GM18870 (cell line): ENCODE data around the gene LCP1.

Experiments
- ATAC-seq: cut with Tn5 transposase; IDR thresholded peaks from one replicate; pipeline ENCODE4 v1.9.1; 2021; ENCODE audit warnings: moderate library complexity; ENCODE audit not compliant: unreplicated experiment

Gene LCP1

DNA sequence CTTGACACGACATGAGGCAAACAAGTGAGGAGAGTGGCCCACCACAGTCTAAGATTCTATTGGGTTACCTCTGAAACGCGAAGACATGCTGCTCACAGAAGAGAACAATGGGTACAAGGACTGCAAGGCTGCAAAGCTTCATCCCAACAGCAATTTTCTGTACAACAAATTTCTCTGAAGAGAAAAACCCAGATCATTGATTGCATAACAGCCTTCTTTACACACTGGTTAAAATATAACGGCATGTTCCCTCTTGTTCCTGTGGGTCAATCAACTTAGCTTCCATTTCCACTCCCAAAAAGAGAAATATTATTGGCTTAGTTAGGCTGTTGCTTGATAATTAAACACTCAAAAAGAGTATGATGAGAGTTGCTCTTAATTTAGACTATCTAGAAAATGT is 77.1 kb downstream of the LCP1 start, which contains the start of gene CPB2:
TSS of gene CPB2 (minus strand) at position 166 of the 400 bp plus-strand sequence. CDS start at position 142, 24 bp downstream.
- no peak for ATAC-seq

DNA sequence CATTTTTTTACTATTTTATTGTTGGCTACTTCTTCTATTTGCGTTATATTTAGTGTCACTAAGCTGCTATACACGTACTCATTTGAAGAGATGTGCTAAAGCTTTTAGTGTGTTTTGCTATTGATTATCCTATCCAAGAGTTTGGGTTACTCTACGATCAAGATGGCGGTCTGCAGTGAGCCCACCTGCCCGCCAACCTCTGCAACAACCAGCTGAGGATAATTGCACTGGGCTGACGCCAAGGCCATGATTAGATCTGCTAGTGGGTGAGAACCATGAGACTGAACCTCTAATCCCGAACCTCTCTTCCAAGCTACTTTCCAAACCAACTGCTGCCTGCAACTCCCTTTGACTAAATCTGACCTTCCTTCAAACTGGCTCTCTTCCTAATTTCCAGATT is 78.9 kb downstream of the LCP1 start:
- ATAC-seq = no peak

DNA sequence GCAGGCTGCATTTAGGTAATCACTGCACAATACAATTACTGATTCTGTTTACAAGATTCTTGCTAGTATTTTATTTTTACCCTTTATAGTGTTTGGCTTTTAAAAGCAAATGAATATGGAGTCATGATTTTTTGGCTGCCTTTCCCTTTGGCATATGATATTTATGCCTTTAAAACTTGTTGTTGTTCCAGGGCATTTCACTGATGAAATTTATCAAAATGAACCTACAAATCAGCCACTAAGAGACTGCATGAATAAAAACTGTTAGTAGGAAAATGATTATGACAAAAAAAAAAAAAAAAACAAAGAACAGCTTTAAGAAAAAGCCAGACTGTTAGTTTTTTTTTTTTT is 79.7 kb downstream of the LCP1 start:
- no peak for ATAC-seq

DNA sequence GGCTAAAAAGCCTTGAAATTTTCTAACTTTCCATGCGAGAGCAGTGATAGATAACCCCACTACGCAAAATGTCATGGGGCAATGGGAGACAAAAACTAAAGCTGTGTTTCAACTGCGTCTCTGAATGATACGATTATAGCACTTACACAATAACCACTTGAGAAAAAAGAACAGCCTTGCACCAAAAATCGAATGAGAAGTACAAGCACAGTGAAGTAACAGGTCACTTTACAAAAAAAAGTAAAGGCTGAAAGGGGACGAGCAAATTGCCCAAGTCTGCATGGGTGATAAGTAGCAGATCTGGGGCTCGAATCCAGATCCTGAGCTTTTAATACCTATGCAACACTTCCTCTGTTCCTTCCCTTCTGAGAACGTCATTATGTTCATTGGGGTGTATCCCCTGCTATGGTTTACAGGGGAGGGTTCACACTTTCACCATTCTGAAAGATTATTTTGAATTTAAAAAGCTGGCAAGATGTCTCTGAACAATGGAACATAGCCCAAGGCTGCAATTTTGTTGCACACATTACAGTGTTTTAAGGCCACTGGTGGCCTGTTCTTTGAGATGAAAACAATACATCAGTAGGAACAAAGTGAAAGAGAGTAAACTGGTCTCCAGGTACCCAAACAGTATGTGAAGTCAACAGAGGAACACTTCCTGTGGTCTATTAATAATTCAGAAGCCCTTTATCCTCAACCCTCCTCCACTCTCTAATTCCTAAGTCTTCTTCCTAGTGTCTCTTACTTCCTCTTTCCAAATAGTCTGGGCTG is 80.3 kb downstream of the LCP1 start:
- ATAC-seq = no peak

DNA sequence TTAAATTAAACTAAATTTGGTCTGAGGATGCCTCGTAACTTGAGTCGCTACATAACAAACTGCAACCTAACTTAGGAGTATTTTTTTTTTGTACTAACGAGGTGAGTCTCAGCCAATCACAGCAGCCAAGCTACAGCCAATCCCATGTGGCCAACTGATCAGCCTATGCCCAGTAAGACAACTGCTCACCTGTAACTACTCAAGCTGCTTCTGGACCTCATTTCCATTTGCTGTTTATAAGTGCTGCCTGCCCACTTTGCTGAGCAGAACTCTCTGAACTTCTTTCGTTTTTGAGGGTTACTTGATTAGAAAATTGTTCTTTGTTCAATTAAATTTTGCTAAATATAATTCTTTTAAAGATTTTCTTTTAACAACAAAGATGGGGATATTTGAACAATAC is 81.0 kb downstream of the LCP1 start:
- no peak for ATAC-seq

DNA sequence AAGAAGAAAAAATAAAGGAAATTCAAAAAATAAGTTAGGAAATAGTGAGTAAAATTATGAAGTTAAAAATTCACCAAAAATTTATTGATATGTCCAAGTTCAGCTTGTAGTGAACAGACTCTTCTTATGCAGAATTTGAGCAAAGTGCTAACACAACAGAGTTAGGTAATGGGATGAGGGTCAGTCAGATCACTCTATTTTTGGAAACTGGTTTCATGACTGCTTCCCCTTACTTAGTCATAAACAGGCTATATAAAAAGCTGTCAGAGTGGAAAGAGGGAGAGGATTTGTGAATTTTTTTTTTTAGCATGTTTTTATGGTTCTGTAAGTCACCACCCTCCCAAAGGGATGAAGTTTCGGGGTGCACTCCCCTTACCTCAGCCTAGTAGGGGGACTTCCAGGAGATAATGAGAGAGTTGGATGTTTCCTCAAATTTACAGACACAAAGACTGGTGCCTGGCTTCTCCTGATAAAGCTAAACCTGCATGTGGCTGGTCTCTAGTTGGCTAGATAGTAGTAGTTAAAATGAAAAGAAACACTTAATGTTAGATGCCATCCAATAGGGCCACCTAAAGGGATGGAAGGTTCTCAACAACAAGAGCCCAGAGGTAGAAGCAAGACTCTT is 81.7 kb downstream of the LCP1 start:
- ATAC-seq = peak; percentile 77

DNA sequence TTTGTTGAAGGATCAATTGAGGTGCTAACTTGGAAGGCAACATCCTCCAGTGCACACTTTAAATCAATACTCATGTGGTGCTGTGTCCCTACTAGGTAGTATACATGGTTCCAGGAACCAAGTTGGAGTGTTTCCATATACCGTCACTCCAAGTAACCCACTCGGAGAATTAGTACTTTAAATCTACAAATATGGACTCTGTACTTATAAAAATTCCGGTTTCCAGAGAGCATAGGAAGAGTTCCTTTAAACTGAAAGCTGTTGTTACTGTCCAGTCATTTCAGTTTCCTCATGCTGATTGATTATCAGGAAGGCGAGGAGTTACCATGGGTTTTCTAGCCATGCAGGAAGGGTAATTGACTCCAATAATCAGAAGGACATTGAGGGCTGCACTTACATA is 84.3 kb downstream of the LCP1 start:
- ATAC-seq = no peak

DNA sequence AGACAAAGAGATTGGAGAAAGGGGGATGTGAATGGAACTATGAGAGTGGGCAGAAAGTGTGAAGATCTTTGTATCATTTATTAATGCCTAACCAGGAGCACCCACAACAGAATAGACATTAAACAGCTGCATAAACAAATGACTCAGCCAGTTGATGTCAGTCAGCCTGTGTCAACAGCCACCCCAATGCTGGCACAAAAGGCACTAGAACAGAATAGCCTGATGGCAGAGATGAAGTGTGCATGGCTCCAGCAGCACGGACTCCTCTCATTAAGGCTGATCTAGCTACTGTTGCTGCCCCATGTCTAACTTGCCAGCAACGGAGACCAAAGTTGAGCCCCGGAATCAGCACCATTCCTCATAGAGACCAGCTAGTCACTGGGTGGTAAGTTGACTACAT is 85.0 kb downstream of the LCP1 start:
- ATAC-seq = no peak

DNA sequence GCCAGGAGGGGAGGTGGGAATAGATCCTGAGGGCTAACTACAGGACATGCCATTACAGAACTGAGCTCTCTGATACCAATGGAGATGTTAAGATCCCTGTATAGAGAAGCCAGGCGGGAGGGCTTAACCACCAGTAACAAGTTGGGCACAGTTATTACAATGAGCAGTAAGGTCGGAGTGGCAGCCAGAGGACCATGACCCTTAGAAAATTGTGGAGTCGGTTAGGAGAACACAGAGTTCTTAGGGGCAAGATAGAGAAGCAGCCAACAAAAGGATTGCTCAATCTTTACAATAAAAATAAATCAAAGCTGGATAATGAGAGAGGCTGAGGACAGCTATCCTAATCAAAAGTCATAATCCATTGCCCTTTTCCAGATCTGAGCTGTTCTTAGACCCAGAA is 87.5 kb downstream of the LCP1 start:
- no peak for ATAC-seq

DNA sequence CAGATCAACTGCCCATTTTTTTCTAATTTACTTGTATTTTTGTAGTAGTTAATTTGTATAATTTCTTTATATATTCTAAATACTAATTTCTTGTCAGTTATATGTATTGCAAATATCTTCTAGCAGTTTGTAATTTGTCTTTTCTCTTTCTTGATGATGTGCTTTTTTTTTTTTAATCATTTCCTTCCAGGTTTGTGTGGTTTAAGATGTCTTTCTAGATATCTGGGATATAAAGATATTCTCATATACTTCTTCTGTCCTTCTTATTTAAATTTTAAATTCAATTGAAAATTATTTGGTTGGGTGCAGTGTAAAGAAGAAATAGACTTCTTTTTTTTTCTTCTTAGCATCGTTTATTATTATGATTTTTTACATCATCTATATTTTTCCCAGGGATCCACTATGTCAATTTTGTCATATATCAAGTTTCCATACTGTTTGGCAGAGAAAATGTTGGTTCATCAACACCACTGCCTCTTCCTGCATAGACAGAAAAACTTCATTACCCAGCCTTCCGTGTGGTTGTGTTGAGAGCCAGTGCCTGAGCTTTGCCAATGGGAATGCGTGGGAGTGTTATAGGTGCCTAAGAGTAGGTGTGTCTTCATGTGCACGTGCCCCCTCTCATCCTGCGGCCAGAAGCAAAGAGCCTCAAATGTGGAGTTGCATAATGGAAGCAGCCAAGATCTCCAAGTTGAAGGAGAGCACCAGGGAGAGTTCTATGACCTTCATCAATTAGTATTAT is 93.0 kb downstream of the LCP1 start:
- no peak for ATAC-seq

DNA sequence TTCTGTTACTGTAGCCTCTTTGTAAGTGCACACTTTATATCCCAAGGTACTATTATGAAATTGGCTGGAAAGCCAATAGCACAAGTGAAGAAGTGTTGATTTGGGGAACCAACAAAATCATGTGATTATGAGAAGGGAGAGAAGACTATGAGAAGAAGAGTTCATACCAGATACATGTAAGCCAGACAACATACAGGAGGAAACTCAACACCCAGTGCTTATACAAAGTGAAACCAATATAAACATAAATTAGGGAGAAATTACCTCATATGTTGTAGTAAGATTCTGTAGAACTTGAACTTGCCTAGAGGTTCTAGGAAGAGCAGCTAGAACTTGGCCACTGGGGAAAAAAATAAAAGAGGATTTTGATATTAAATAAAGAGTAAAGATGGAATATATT is 94.5 kb downstream of the LCP1 start:
- no peak for ATAC-seq

DNA sequence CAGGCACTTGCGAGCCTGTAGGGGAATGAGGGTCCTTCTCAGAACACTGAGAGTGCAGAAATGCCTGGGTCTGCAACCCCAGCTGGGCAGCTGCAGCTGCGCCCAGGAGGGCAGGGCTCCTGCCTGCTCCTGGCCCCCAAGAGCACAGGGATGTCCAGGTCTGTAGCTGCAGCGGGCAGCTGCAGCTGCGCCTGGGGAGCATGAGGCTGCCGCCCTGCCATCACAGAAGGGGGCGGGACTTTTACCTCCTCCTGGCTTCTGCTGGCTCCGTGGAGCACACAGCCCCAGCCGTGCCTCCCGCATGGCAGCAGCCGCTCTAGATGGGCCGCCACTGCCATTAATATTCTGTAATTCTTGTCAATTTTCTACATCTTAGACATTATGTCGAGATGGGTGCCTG is 95.0 kb downstream of the LCP1 start:
- ATAC-seq = no peak

DNA sequence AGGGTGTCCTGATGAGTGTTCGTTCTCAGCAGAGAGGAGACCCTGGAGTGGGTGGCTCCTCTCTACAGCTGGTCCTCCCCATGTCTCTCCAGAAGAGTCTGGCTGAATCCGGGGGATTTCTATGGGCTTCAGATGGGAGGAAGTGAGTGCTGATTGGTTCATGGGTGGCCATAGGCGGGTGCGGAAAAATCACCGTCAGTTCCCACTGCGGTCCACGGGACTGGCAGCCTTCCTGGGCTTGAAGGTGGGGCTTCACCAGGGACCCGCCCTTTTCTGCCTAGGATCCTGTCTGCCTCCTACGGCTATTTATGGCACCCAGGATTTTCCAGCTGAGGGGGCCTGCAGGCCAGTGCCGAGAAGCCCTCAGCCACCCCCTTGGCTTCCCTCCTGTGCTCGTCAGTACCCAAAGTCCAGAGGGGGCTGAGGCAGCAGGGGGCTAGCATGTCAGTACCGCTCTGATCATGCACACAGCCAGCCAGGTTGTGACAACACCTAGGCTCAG is 95.5 kb downstream of the LCP1 start:
- no peak for ATAC-seq

DNA sequence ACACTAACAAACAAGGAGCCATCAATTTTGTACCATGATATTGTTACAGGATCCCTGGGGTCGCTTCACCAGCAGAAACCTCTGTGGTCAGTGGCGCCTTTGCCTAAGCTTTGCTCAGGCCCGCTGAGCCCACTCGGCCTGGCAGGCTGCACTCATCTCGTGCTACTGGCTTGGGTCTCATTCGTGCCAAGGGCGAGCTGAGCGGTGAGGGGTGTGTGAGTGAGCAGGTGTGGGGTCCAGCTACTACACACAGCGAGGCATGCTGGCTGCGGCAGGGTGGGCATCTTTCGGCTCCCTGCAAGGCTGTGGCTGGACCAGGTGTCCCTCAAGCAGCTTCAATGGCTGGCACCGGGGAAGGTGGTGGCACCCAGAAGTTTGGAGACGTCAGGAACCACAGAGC is 96.2 kb downstream of the LCP1 start:
- ATAC-seq = no peak

DNA sequence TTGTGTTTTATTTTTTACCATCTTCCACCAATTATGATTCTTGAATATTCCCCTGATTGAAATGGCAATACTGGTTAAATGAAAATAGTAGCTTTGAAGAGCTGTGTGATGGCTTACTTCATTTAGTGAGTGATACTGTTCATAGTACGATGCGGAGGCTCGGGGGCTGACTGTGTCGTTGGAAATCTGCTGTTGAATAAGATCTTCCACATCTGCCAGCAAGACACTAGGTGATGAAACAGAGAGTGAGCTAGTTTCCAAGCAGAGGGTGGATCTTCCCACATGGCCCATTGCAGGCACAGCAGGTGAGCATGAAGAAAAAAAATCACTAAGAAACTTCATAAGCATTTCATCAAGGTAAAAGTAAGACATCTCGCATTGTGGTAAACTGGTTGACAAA is 99.7 kb downstream of the LCP1 start:
- no peak for ATAC-seq

DNA sequence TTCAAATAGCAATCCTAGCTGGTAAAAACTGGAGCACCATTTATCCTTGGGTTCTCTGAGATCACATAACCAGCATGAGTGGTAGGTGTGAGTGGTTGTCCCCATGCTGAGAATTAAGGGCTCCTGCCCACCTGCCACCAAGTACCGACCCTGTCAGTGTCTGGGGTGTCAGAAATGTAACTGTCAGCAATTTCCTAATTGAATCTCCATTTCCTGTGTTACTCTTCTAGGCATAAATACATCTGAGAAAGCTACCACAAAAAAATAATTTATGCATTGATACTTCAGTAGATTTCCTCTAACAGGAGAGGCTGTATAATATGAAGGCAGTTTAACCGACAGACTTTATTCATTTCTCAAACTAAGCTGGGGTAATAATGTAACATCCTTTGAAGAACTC is 102.2 kb downstream of the LCP1 start:
- no peak for ATAC-seq

DNA sequence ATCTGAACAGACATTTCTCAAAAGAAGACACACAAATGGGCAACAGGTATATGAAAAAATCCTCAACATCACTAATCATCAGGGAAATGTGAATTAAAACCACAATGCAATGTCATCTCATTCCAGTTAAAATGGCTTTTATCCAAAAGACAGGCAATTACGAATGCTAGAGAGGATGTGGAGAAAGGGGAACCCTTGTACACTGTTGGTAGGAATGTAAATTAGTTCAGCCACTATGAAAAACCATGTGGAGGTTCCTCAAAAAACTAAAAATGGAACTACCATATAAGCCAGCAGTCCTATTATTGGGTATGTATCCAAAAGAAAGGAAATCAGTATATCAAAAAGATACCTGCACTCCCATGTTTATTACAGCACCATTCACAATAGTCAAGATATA is 104.7 kb downstream of the LCP1 start:
- no peak for ATAC-seq

DNA sequence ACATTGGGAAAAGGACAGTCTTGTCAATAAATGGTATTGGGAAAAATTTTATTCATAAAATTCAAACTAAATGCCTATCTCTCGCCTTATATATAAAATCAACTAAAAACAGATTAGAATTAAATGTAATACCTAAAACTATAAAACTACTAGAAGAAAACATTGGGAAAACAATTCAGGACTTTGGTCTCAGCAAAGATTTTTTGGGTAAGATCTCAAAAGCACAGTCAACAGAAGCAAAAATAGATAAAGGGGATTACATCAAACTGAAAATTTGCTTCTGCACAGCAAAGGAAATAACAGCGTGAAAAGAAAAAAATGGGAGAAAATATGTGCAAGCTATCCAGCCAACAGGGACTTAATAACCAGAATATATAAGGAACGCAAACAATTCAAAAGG is 105.2 kb downstream of the LCP1 start:
- no peak for ATAC-seq
